Neuronal stem cell (in vitro differentiated cells): ENCODE results near the gene MAGEC2.

Experiments used
- DNase-seq: peaks from one replicate; pipeline ENCODE4 v3.0.0-alpha.2; 2013; ENCODE audit warnings: low spot score
- H2AFZ ChIP-seq: one replicate; pipeline ENCODE4 v1.6.1; 2013; ENCODE audit warnings: mild to moderate bottlenecking, low read length, inconsistent platforms
- H2AK5ac ChIP-seq: 2 replicates; pipeline ENCODE4 v1.6.1; 2013; ENCODE audit warnings: low read depth, mild to moderate bottlenecking, inconsistent platforms, low read length, moderate library complexity, mixed read lengths
- H2BK120ac ChIP-seq: 2 replicates; pipeline ENCODE4 v1.6.1; 2013; ENCODE audit warnings: low read depth, mild to moderate bottlenecking, inconsistent platforms, low read length, moderate library complexity, mixed read lengths
- H2BK12ac ChIP-seq: one replicate; pipeline ENCODE4 v1.6.1; 2013; ENCODE audit warnings: low read length, inconsistent platforms
- H2BK15ac ChIP-seq: 2 replicates; pipeline ENCODE4 v1.6.1; 2013; ENCODE audit warnings: mild to moderate bottlenecking, low read length, inconsistent platforms, mixed read lengths
- H2BK5ac ChIP-seq: one replicate; pipeline ENCODE4 v1.6.1; 2013; ENCODE audit warnings: inconsistent platforms, mild to moderate bottlenecking, low read length, moderate library complexity
- H3K14ac ChIP-seq: one replicate; pipeline ENCODE4 v1.6.1; 2013; ENCODE audit warnings: low read length, inconsistent platforms
- H3K18ac ChIP-seq: 2 replicates; pipeline ENCODE4 v1.6.1; 2013; ENCODE audit warnings: low read length, inconsistent platforms
- H3K23ac ChIP-seq: 2 replicates; pipeline ENCODE4 v1.6.1; 2013; ENCODE audit warnings: low read depth, mild to moderate bottlenecking, mixed read lengths, low read length, inconsistent platforms; ENCODE audit not compliant: poor library complexity
- H3K27ac ChIP-seq: replicated peaks from 3 replicates; pipeline ENCODE4 v1.5.1; 2013; ENCODE audit warnings: low read length, inconsistent platforms
- H3K27me3 ChIP-seq, 3 experiments: 2 replicates each; pipeline ENCODE4 v1.6.1; 2013; ENCODE audit warnings: low read length in 3 of 3, mild to moderate bottlenecking in 2 of 3, inconsistent platforms in 1 of 3, low read depth in 1 of 3, mixed read lengths in 1 of 3, moderate library complexity in 1 of 3; ENCODE audit not compliant: control insufficient read depth in 3 of 3, insufficient read depth in 3 of 3
- H3K36me3 ChIP-seq, 2 donors: replicated peaks in 1 of 2; 2 replicates each; pipeline ENCODE4 v1.6.1; 2013; ENCODE audit warnings: low read length in 2 of 2; ENCODE audit not compliant: control insufficient read depth in 2 of 2, insufficient read depth in 2 of 2
- H3K4ac ChIP-seq: 2 replicates; pipeline ENCODE4 v1.6.1; 2013; ENCODE audit warnings: inconsistent platforms, mild to moderate bottlenecking, low read length, moderate library complexity
- H3K4me1 ChIP-seq, 2 donors: 1 replicate in 1 of 2; 2 replicates in 1 of 2; pipeline ENCODE4 v1.6.1; 2013; ENCODE audit warnings: low read length in 2 of 2, low read depth in 1 of 2; ENCODE audit not compliant: control insufficient read depth in 2 of 2, insufficient read depth in 1 of 2
- H3K4me2 ChIP-seq: one replicate; pipeline ENCODE4 v1.6.1; 2013; ENCODE audit warnings: mild to moderate bottlenecking, low read length, inconsistent platforms; ENCODE audit not compliant: insufficient read depth, poor library complexity, severe bottlenecking
- H3K4me3 ChIP-seq, 2 donors: 2 replicates each; pipeline ENCODE4 v1.5.1; 2013; ENCODE audit warnings: low read length in 2 of 2, mild to moderate bottlenecking in 2 of 2, inconsistent platforms in 1 of 2, moderate library complexity in 1 of 2
- H3K79me1 ChIP-seq: one replicate; pipeline ENCODE4 v1.6.1; 2013; ENCODE audit warnings: low read depth, mild to moderate bottlenecking, inconsistent platforms, low read length, moderate library complexity
- H3K9ac ChIP-seq: one replicate; pipeline ENCODE4 v1.6.1; 2013; ENCODE audit warnings: mild to moderate bottlenecking, low read depth, low read length, inconsistent platforms; ENCODE audit not compliant: poor library complexity
- H3K9me3 ChIP-seq, 2 donors: replicated peaks in 1 of 2; 2 replicates each; pipeline versions ENCODE3 to v1.6.1; 2013; ENCODE audit warnings: low read length in 2 of 2, mild to moderate bottlenecking in 2 of 2, inconsistent platforms in 1 of 2, low read depth in 1 of 2, mixed read lengths in 1 of 2, moderate library complexity in 1 of 2; ENCODE audit not compliant: control insufficient read depth in 2 of 2, insufficient read depth in 1 of 2
- H4K8ac ChIP-seq: one replicate; pipeline ENCODE4 v1.6.1; 2013; ENCODE audit warnings: low read depth, mild to moderate bottlenecking, inconsistent platforms, low read length, moderate library complexity
- H4K91ac ChIP-seq: one replicate; pipeline ENCODE4 v1.6.1; 2013; ENCODE audit warnings: low read length, low read depth, mild to moderate bottlenecking, inconsistent platforms; ENCODE audit not compliant: poor library complexity
- WGBS, 2 donors: extraction: QIAGEN DNeasy Blood & Tissue Kit; methylation state at CpG; one replicate each; pipeline ENCODE4 v1.1.7; 2013; ENCODE audit warnings: missing lambda C conversion rate in 2 of 2, mixed read lengths in 1 of 2; ENCODE audit not compliant: insufficient read length in 2 of 2, insufficient replicate concordance in 1 of 2; ENCODE audit errors: extremely low coverage in 2 of 2; 5-methylcytosine and 5-hydroxymethylcytosine counted together

The MAGEC2 gene

DNA sequence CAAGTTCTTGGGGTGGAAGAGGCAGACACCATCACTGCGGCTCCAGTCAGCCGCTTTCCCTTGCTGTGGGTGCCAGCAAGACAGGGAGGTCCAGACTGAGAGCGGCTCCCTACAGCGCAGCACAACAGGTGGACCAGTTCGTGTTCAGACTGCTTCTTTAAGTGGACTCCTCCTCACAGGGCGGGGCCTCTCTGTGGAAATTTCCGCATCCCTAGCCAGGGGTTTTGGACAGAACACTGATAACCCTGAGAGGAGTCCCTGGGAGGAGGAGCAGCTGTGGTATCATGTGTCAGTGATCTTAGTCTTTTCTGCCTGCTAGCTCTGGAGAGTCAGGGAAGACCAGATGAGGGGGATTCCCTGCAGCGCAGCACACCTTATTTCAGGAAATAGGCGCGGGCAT is 48.5 kb downstream of the MAGEC2 start:
- Histone ChIP-seq H3K9ac (no peak overlapping the region), H3K4me2 (peak overlapping the region; percentile 31), H3K18ac (no peak overlapping the region), H3K36me3 (no peaks in the 10 kb centered on the region), H2AK5ac (no peak overlapping the region), H3K14ac (no peak overlapping the region), H3K4ac (no peak overlapping the region), H3K27ac (no peak overlapping the region), H2BK120ac (no peak overlapping the region), H3K27me3 (no peaks in the 10 kb centered on the region), H3K79me1 (no peaks in the 10 kb centered on the region), H4K91ac (no peak overlapping the region), H2BK12ac (no peak overlapping the region), H3K4me3 (no peak overlapping the region), H3K9me3 (no peaks in the 10 kb centered on the region), H2AFZ (no peak overlapping the region), H3K4me1 (no peaks in the 10 kb centered on the region), H4K8ac (no peak overlapping the region), H2BK5ac (no peak overlapping the region), H2BK15ac (no peak overlapping the region), H3K23ac (no peak overlapping the region)
- WGBS, 2 donors: no CpG with 5 or more reads among the region's 10 CpGs
- peak; percentile 5 for DNase-seq
